Neutrophil (primary cell): ENCODE measurements around the gene EFNA5.

Source experiments
- H3K27ac ChIP-seq: fragments of 200-600 bp; sonication (generic); 2 replicates; pipeline ENCODE4 v1.5.1; 2016; ENCODE audit warnings: mild to moderate bottlenecking, moderate library complexity
- H3K27me3 ChIP-seq: fragments of 200-600 bp; sonication (generic); 2 replicates; pipeline ENCODE4 v1.6.0; 2016; ENCODE audit warnings: mild to moderate bottlenecking
- H3K36me3 ChIP-seq: fragments of 200-600 bp; sonication (generic); 2 replicates; pipeline ENCODE4 v1.5.1; 2017
- H3K4me1 ChIP-seq, 2 experiments: fragments of 200-600 bp in 1 of 2; sonication (generic) in 1 of 2; 1 replicate in 1 of 2; 2 replicates in 1 of 2; pipeline versions ENCODE4 v1.5.1 to v1.6.1; 2013 to 2016; ENCODE audit warnings: low read depth in 1 of 2, low read length in 1 of 2, mild to moderate bottlenecking in 1 of 2, moderate library complexity in 1 of 2; ENCODE audit not compliant: control insufficient read depth in 1 of 2, insufficient read depth in 1 of 2
- H3K4me3 ChIP-seq, 2 experiments: fragments of 200-600 bp in 1 of 2; sonication (generic) in 1 of 2; 1 replicate in 1 of 2; 2 replicates in 1 of 2; pipeline ENCODE4 v1.5.1; 2013 to 2016; ENCODE audit warnings: low read depth in 1 of 2, low read length in 1 of 2, mild to moderate bottlenecking in 1 of 2, moderate library complexity in 1 of 2
- H3K9me3 ChIP-seq: fragments of 200-600 bp; sonication (generic); 2 replicates; pipeline ENCODE4 v1.5.1; 2016
- TF ChIP-seq, protein P1 (sequence below): fragments of 200-600 bp; sonication (generic); IDR thresholded peaks from 2 replicates; pipeline ENCODE4 v1.5.1; 2016; ENCODE audit warnings: antibody characterized with exemption

The EFNA5 gene

DNA sequence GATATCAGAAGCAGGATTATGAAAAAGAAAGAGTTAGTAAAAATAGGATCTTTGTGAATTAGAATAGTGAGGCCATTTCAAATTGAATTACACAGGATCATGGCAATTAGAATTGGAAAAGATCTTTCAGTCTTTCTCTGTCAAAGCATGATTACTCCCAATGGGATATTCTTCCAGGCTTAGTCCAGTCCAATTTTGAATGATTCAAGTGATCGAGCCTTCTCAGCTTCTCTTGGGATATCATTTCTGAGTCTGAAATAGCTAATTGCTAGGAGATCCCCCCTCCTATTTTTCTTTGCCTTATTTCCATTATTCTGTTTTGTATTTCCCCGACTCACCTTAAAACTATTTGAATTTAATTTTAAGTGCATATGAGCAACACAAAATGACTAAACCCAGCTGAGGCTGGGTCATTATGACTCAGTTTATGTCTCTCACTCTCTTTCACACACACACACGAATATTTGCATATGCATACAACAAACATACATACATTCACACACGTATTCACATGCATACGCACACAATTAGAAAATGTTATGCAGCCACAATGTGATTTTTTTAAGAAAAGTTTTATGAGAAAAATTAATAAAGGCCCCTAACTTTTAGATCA is 34.8 kb upstream of the EFNA5 start:
- Histone ChIP-seq H3K27me3 (no peaks in the 10 kb centered on the region), H3K9me3 (no peaks in the 10 kb centered on the region), H3K4me1 (no peaks in the 10 kb centered on the region), H3K36me3 (no peaks in the 10 kb centered on the region), H3K4me3 (no peak overlapping the region), H3K27ac (no peak overlapping the region)
- TF ChIP-seq, protein P1, sequence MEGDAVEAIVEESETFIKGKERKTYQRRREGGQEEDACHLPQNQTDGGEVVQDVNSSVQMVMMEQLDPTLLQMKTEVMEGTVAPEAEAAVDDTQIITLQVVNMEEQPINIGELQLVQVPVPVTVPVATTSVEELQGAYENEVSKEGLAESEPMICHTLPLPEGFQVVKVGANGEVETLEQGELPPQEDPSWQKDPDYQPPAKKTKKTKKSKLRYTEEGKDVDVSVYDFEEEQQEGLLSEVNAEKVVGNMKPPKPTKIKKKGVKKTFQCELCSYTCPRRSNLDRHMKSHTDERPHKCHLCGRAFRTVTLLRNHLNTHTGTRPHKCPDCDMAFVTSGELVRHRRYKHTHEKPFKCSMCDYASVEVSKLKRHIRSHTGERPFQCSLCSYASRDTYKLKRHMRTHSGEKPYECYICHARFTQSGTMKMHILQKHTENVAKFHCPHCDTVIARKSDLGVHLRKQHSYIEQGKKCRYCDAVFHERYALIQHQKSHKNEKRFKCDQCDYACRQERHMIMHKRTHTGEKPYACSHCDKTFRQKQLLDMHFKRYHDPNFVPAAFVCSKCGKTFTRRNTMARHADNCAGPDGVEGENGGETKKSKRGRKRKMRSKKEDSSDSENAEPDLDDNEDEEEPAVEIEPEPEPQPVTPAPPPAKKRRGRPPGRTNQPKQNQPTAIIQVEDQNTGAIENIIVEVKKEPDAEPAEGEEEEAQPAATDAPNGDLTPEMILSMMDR: no peak

DNA sequence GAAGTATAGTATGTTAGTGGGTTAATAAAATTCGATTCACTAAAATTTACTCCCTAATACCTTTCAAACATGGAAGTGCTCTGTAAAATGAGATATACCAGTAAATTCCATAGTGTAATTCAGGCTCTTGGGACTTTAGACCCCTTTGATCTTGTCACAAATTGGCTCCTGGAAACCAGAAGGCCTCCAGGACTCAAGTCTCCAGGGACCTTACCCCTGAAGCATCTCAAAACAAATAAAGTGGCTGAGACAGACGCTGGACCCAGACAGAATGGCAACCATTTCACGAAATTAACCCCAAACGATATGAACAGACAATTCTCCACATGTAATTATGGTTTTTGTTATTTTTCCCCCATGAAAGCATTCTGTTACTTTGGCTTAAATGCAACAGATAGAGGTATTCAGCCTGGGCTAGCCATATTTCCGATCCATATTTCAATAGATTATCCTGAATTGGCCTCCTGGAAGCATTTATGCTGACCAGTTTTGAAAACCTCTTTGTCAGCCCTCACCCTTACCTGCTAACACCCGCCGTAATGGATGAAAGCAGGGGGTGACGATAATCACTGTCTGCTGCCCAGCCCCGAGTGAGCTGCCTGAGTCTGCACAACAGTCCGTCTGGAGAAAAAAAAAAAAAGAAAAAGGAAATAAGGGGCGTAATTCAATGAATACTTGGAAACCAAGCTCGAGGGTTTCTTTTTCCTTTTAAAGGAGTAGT is 34.1 kb upstream of the EFNA5 start:
- H3K36me3 ChIP-seq: no peaks in the 10 kb centered on the region
- H3K9me3 ChIP-seq: no peaks in the 10 kb centered on the region
- no peak overlapping the region for H3K27ac ChIP-seq
- no peaks in the 10 kb centered on the region for H3K27me3 ChIP-seq
- TF ChIP-seq, protein P1: no peak
- H3K4me3 ChIP-seq: no peak overlapping the region
- no peaks in the 10 kb centered on the region for H3K4me1 ChIP-seq

DNA sequence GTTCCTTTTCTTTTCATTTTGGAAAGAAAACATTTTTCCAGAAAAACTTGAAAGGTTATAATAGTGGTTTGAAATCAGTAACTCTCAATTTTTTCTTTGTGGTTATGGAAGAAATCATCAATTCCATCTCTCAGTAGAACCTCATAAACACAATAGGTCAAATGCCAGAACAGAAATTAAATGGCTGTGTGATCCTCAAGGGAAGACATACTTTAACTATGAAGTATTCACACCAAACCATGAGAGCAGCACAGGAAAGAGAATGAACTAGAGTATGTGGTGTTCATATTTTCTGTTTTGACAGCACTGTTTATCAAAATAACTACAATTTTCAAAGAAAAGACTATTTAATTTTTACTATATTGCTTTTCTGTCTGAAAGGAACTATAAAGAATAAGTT is 29.7 kb upstream of the EFNA5 start:
- TF ChIP-seq, protein P1: no peak
- H3K27me3 ChIP-seq: no peaks in the 10 kb centered on the region
- H3K36me3 ChIP-seq: no peaks in the 10 kb centered on the region
- H3K4me1 ChIP-seq: no peaks in the 10 kb centered on the region
- no peak overlapping the region for H3K27ac ChIP-seq
- H3K9me3 ChIP-seq: no peaks in the 10 kb centered on the region
- no peak overlapping the region for H3K4me3 ChIP-seq

DNA sequence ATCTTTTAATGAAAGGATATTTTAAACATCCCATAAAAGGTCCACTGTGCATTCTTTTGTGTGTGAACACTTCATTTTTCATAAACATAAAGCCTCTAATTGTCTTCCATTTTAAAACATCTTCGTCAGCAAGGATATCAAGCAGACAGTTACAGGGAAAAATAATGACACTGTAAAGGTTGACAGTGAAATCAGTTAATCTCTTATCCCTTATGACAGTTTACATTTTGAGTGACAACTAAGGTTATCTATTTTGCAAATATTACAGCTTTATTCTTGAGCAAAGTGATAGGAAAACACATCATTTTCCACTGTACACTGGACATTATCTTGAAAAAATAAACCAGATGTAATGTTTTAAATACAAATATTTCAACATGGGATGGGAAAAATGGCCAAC is 28.7 kb upstream of the EFNA5 start:
- H3K4me1 ChIP-seq: no peaks in the 10 kb centered on the region

DNA sequence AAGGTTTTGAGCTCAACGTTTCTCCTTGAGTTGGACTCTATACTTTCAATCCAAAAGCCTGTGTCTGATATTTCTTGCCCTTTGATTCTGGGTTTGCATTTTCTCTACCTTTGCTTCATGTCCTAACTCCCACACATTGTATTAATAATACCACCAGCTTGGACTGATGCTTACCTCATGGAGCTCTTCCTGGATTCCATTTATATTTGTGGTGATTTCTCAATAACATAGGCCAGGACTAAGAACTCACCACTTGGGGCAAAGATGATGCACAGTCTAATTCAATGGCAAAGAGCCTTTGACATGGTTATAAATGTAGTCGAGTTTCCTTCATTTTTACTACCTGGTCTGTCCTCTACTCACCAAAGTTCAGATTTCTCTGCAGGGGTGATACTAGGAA is 27.5 kb upstream of the EFNA5 start:
- H3K9me3 ChIP-seq: no peaks in the 10 kb centered on the region
- no peak overlapping the region for H3K4me3 ChIP-seq
- no peaks in the 10 kb centered on the region for H3K4me1 ChIP-seq
- no peaks in the 10 kb centered on the region for H3K27me3 ChIP-seq
- TF ChIP-seq, protein P1: no peak
- no peak overlapping the region for H3K27ac ChIP-seq
- H3K36me3 ChIP-seq: no peaks in the 10 kb centered on the region

More for the DNA sequence above, 28.7 kb upstream of the EFNA5 start:
- TF ChIP-seq, protein P1: no peak
- H3K9me3 ChIP-seq: no peaks in the 10 kb centered on the region
- no peaks in the 10 kb centered on the region for H3K27me3 ChIP-seq
- H3K36me3 ChIP-seq: no peaks in the 10 kb centered on the region
- H3K27ac ChIP-seq: no peak overlapping the region
- no peak overlapping the region for H3K4me3 ChIP-seq
